AG08395 (cell line): ENCODE data around the gene TRMT112.
A peak's percentile ranks its signal among the peaks of the same experiment; 100 is the strongest.

Source experiments
- DNase-seq: peaks from one replicate; pipeline ENCODE4 v3.0.0; 2012; ENCODE audit warnings: mixed read lengths, low spot score

Gene TRMT112

DNA sequence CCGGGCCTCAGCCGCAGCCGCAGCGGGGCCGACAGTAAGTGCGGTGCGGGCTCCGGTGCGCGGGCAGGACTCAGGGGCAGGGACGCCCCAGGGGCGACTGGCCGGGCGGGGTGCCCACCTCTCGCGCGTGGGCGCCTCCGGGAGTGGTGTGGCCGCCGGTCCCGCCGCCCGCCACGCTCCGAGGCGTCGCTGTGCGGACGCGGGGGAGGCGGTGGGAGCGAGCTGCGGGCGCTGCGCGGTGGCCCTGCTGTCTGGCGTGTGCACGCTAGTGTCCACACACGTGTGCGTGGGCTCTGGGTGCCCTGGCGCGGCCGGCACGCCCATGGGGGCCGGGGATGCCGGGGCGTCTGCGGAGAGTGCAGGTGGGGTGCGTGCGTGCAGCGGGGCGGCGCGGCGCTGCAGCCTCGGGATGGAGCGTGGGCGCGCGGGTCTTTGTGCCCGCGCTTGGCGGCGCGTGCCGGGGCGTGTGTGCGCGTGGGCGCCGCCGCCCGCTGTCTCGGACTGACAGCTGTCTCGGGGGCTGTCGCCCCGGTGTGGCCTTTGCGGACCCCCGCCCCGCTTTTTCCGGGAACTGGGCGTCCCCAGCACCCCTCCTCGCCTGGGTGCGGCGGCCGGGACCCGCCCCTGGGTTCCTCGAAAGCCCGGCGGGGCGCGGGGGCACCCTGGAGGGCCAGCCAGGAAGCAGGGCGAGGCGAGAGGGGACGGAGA is 25.5 kb downstream of the TRMT112 start:
- no peak for DNase-seq

GRCh38 chr11:64291262-64291751 is 26.1 kb downstream of the TRMT112 start, which contains the start of gene KCNK4:
Gene KCNK4 (plus strand): TSS chr11:64291302. CDS start chr11:64293019, 1,717 bp downstream.
- DNase-seq: no peak

DNA sequence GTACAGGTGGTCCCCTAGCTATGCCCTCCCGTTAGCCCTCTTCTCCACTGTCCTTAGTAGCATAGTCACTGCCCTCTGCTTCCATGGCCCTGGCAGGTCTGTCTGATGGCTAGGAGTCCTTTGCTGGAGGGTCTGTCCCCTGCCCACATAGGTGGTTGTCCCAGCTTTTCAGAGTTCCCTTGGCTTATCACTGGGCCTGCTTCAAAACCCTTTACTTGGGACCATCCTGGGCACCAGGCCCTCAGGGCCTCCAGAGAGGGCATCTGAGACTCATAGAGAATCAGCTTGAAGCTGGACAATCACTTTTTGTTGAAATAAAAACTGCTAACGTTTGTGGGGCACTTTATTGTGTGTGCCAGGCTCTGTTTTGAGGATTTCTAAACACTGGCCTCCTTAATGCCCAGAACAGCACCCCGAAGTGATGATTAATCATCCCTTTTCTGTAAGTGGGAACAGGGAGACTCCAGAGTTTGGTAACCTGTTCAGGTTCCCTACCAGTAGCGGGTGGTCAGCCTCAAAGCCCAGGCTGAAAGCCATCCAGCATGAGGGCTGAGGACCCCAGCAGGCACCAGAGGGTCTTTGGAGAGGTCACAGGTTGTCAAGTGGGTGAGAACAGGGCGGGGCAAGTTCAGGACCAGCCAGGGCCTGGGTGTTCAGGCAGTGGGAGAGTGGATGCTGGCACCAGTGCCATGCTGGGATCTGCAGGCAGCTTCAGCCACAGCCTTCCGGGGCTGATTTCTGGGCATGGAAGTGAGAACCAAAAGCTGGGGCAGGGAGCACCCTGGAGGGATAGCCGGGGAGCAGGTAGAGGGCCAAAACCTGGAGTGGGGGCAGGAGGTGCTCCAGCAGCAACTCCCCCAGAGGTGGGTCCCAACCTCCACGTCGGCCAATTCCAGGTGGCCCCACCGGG is 26.8 kb downstream of the TRMT112 start:
- DNase-seq: no peak

GRCh38 chr11:64289002-64289564 is 28.3 kb downstream of the TRMT112 start:
- no peak for DNase-seq

DNA sequence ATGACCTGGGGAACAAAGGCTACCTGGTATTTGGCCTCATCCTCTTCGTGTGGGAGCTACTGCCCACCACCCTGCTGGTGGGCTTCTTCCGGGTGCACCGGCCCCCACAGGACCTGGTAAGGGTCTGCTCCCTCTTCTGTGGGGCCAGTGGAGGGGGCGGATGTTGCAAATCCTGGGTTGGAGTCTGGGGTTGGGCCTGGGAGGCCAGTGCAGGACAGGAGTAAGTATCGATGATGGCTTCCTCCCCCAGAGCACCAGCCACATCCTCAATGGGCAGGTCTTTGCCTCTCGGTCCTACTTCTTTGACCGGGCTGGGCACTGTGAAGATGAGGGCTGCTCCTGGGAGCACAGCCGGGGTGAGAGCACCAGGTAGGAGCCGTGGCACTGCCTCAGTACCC is 29.0 kb downstream of the TRMT112 start:
- no peak for DNase-seq

GRCh38 chr11:64287676-64288352 is 29.5 kb downstream of the TRMT112 start:
- no peak for DNase-seq

- no peak for DNase-seq
Observed at GRCh38 chr11:64286801-64287159, 30.6 kb downstream of the TRMT112 start.

- DNase-seq: no peak
Observed at GRCh38 chr11:64285885-64286800, 31.2 kb downstream of the TRMT112 start.

GRCh38 chr11:64284962-64285884 is 32.1 kb downstream of the TRMT112 start, which contains the start of gene GPR137:
Gene GPR137 (plus strand): TSS chr11:64285848. CDS start chr11:64286525, 677 bp downstream.
- DNase-seq: peak; percentile 95

- peak; percentile 99 for DNase-seq
Observed at GRCh38 chr11:64284048-64284961, 33.1 kb downstream of the TRMT112 start, which contains the start of gene BAD. Gene BAD (minus strand): TSS chr11:64284665. CDS start chr11:64284368, 297 bp downstream.

GRCh38 chr11:64283092-64283491 is 34.3 kb downstream of the TRMT112 start:
- DNase-seq: no peak

GRCh38 chr11:64281957-64282770 is 35.2 kb downstream of the TRMT112 start:
- DNase-seq: no peak

GRCh38 chr11:64278576-64279190 is 38.7 kb downstream of the TRMT112 start:
- DNase-seq: no peak

- DNase-seq: peak; percentile 44
Observed at GRCh38 chr11:64276653-64277431, 40.5 kb downstream of the TRMT112 start.

DNA sequence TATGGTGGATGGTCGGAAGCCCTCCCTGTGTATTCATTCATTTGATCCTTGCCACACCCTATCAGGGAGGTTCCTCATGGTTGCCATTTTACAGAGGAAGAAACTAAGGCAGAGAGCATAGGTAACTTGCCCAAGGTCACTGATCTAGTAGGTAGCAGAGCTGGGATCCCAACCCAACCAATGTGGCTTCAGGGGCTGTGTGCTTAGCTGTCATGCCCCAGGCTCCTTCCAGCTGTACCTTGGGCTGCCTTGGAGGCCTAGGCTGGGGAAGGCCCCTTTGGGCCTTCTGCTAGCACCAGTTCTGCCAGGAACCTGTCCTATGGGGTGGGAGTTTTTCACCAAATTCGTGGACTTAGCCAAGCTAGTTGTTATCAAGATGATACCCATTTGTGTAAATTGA is 41.5 kb downstream of the TRMT112 start:
- no peak for DNase-seq

GRCh38 chr11:64275031-64275800 is 42.1 kb downstream of the TRMT112 start:
- no peak for DNase-seq
